Activated CD8-positive, alpha-beta memory T cell treated with anti-CD3 and anti-CD28 coated beads, Interleukin-2, amount 10 ng/mL, durations not matched to agents 7 days and 5 days (primary cell): Measurements from ENCODE around the gene HIVEP1. TPM values are rescaled to one million over a fixed set of nuclear protein-coding genes. Genes with fewer than 3 reads are reported as not detected.

Experiments
- ATAC-seq: fragments of 150-1000 bp; cut with Tn5 transposase; one replicate; pipeline ENCODE4 v1.10.0; 2021; ENCODE audit warnings: moderate library complexity
- CTCF ChIA-PET: fragments of 350-600 bp; sonication (Branson Sonifier 250); formaldehyde crosslinking; loops from one replicate; lab custom pipeline; 2021; ENCODE audit warnings: antibody characterized with exemption; lab: Charles Lee
- DNase-seq: peaks from one replicate; pipeline ENCODE4 v3.0.0-alpha.2; 2020
- H3K27ac Mint-ChIP-seq: one replicate; pipeline ENCODE4 v1.8.0; 2021; ENCODE audit warnings: mild to moderate bottlenecking, mixed read lengths
- H3K27me3 Mint-ChIP-seq: one replicate; pipeline ENCODE4 v1.8.0; 2021; ENCODE audit warnings: mixed read lengths
- H3K36me3 Mint-ChIP-seq: one replicate; pipeline ENCODE4 v1.8.0; 2021; ENCODE audit warnings: mild to moderate bottlenecking, mixed read lengths
- H3K4me1 Mint-ChIP-seq: one replicate; pipeline ENCODE4 v1.8.0; 2021; ENCODE audit warnings: mixed read lengths
- H3K4me3 Mint-ChIP-seq: one replicate; pipeline ENCODE4 v1.8.0; 2021; ENCODE audit warnings: mild to moderate bottlenecking, moderate library complexity, mixed read lengths
- H3K9me3 Mint-ChIP-seq: one replicate; pipeline ENCODE4 v1.8.0; 2022; ENCODE audit warnings: low read depth, mixed read lengths
- total RNA-seq, 2 experiments: library from RNA; stranded (reverse); gene quantifications; one replicate each; pipeline ENCODE4 v1.2.3, GENCODE V29; 2021

Gene HIVEP1
- 10 to 100 TPM; 31.1 to 42.0 TPM for total RNA-seq

- H3K4me3 Mint-ChIP-seq = peak within 1 kb of the TSS; percentile 88
- DNase-seq (peak; percentile 53), ATAC-seq (peak; percentile 0)
- CTCF ChIA-PET = interaction anchor here (1.5 kb wide), 1 partner anchor 46 kb away, joined by 3 read pairs; no protein-coding TSS in a partner anchor
- H3K4me1 Mint-ChIP-seq = peaks cover 46% of the 10 kb centered on the region
- peaks cover 34% of the 10 kb centered on the region for H3K36me3 Mint-ChIP-seq
- H3K9me3 Mint-ChIP-seq = peaks cover 4% of the 10 kb centered on the region
- no peaks in the 10 kb centered on the region for H3K27me3 Mint-ChIP-seq
- H3K27ac Mint-ChIP-seq = peak within 1 kb of the TSS; percentile 99
These were observed at the start of gene HIVEP1 for GRCh38 chr6:12012038-12012557. Gene HIVEP1 (plus strand): TSS chr6:12012312. CDS start chr6:12015629, 3,317 bp downstream.

GRCh38 chr6:11963756-11964500 is 48.2 kb upstream of the HIVEP1 start:
- CTCF ChIA-PET = no interaction called here
- H3K36me3 Mint-ChIP-seq = no peaks in the 10 kb centered on the region
- DNase-seq = no peak
- no peaks in the 10 kb centered on the region for H3K9me3 Mint-ChIP-seq
- H3K27me3 Mint-ChIP-seq = peaks cover 2% of the 10 kb centered on the region
- ATAC-seq = no peak
- H3K4me3 Mint-ChIP-seq = no peak overlapping the region
- no peaks in the 10 kb centered on the region for H3K4me1 Mint-ChIP-seq
- H3K27ac Mint-ChIP-seq = no peak overlapping the region

- ATAC-seq (no peak), DNase-seq (no peak)
- CTCF ChIA-PET = no interaction called here
- H3K4me1 Mint-ChIP-seq = no peaks in the 10 kb centered on the region
- H3K27me3 Mint-ChIP-seq = no peaks in the 10 kb centered on the region
- no peak overlapping the region for H3K27ac Mint-ChIP-seq
- no peaks in the 10 kb centered on the region for H3K9me3 Mint-ChIP-seq
- H3K36me3 Mint-ChIP-seq = no peaks in the 10 kb centered on the region
- no peak overlapping the region for H3K4me3 Mint-ChIP-seq
These were observed 47.3 kb upstream of the HIVEP1 start for GRCh38 chr6:11964729-11965335.

GRCh38 chr6:11965499-11965898 is 46.6 kb upstream of the HIVEP1 start:
- ATAC-seq (no peak), DNase-seq (no peak)
- CTCF ChIA-PET = no interaction called here
- Mint-ChIP-seq H3K27ac (no peak overlapping the region), H3K9me3 (no peaks in the 10 kb centered on the region), H3K4me3 (no peak overlapping the region), H3K4me1 (no peaks in the 10 kb centered on the region), H3K36me3 (no peaks in the 10 kb centered on the region), H3K27me3 (no peaks in the 10 kb centered on the region)

- H3K9me3 Mint-ChIP-seq = no peaks in the 10 kb centered on the region
- CTCF ChIA-PET = no interaction called here
- no peak for DNase-seq
- H3K4me1 Mint-ChIP-seq = no peaks in the 10 kb centered on the region
- H3K27ac Mint-ChIP-seq = no peak overlapping the region
- no peak for ATAC-seq
- H3K27me3 Mint-ChIP-seq = no peaks in the 10 kb centered on the region
- no peak overlapping the region for H3K4me3 Mint-ChIP-seq
- H3K36me3 Mint-ChIP-seq = no peaks in the 10 kb centered on the region
These were observed 43.8 kb upstream of the HIVEP1 start for GRCh38 chr6:11968241-11968806.

- Mint-ChIP-seq H3K4me3 (no peak overlapping the region), H3K27me3 (no peaks in the 10 kb centered on the region), H3K27ac (no peak overlapping the region), H3K4me1 (no peaks in the 10 kb centered on the region), H3K9me3 (no peaks in the 10 kb centered on the region), H3K36me3 (no peaks in the 10 kb centered on the region)
- no peak for DNase-seq
- ATAC-seq = no peak
- CTCF ChIA-PET = no interaction called here
These were observed 43.0 kb upstream of the HIVEP1 start for GRCh38 chr6:11969092-11969491.

GRCh38 chr6:11970114-11970513 is 42.0 kb upstream of the HIVEP1 start:
- Mint-ChIP-seq H3K4me1 (peaks cover 4% of the 10 kb centered on the region), H3K36me3 (peaks cover 2% of the 10 kb centered on the region), H3K4me3 (no peak overlapping the region), H3K27me3 (no peaks in the 10 kb centered on the region), H3K27ac (no peak overlapping the region), H3K9me3 (no peaks in the 10 kb centered on the region)
- CTCF ChIA-PET = no interaction called here
- DNase-seq (no peak), ATAC-seq (no peak)

- Mint-ChIP-seq H3K4me3 (no peak overlapping the region), H3K27me3 (no peaks in the 10 kb centered on the region), H3K36me3 (peaks cover 2% of the 10 kb centered on the region), H3K9me3 (no peaks in the 10 kb centered on the region), H3K4me1 (peaks cover 10% of the 10 kb centered on the region), H3K27ac (no peak overlapping the region)
- no peak for ATAC-seq
- no peak for DNase-seq
- CTCF ChIA-PET = no interaction called here
These were observed 41.0 kb upstream of the HIVEP1 start for GRCh38 chr6:11971154-11971553.

- Mint-ChIP-seq H3K27ac (no peak overlapping the region), H3K27me3 (no peaks in the 10 kb centered on the region), H3K9me3 (no peaks in the 10 kb centered on the region), H3K36me3 (peaks cover 2% of the 10 kb centered on the region), H3K4me1 (peaks cover 19% of the 10 kb centered on the region), H3K4me3 (no peak overlapping the region)
- DNase-seq (no peak), ATAC-seq (no peak)
- CTCF ChIA-PET = no interaction called here
These were observed 39.8 kb upstream of the HIVEP1 start for GRCh38 chr6:11972270-11972669.

GRCh38 chr6:11972806-11973205 is 39.3 kb upstream of the HIVEP1 start:
- DNase-seq = no peak

GRCh38 chr6:11973238-11973637 is 38.9 kb upstream of the HIVEP1 start:
- no peaks in the 10 kb centered on the region for H3K9me3 Mint-ChIP-seq
- peaks cover 2% of the 10 kb centered on the region for H3K36me3 Mint-ChIP-seq
- CTCF ChIA-PET = no interaction called here
- peaks cover 22% of the 10 kb centered on the region for H3K4me1 Mint-ChIP-seq
- no peaks in the 10 kb centered on the region for H3K27me3 Mint-ChIP-seq
- no peak overlapping the region for H3K27ac Mint-ChIP-seq
- DNase-seq (no peak), ATAC-seq (no peak)
- H3K4me3 Mint-ChIP-seq = no peak overlapping the region

More at GRCh38 chr6:11972806-11973205, 39.3 kb upstream of the HIVEP1 start:
- Mint-ChIP-seq H3K36me3 (peaks cover 2% of the 10 kb centered on the region), H3K9me3 (no peaks in the 10 kb centered on the region), H3K27me3 (no peaks in the 10 kb centered on the region), H3K27ac (no peak overlapping the region), H3K4me1 (peaks cover 19% of the 10 kb centered on the region), H3K4me3 (no peak overlapping the region)
- no peak for ATAC-seq
- CTCF ChIA-PET = no interaction called here

GRCh38 chr6:11974089-11974488 is 38.0 kb upstream of the HIVEP1 start:
- no peak for ATAC-seq
- CTCF ChIA-PET = interaction anchor here (1.3 kb wide), 1 partner anchor 10 kb away, joined by 3 read pairs; no protein-coding TSS in a partner anchor

GRCh38 chr6:11975353-11975977 is 36.6 kb upstream of the HIVEP1 start:
- CTCF ChIA-PET = interaction anchor here (1.0 to 1.6 kb wide), 3 partner anchors 8 to 91 kb away, joined by 3 read pairs; no protein-coding TSS in a partner anchor
- peak; percentile 94 for ATAC-seq
- H3K27ac Mint-ChIP-seq = peak overlapping the region; percentile 63
- peaks cover 25% of the 10 kb centered on the region for H3K4me1 Mint-ChIP-seq
- no peaks in the 10 kb centered on the region for H3K9me3 Mint-ChIP-seq
- H3K27me3 Mint-ChIP-seq = no peaks in the 10 kb centered on the region
- peaks cover 2% of the 10 kb centered on the region for H3K36me3 Mint-ChIP-seq
- H3K4me3 Mint-ChIP-seq = no peak overlapping the region
- DNase-seq = peak; percentile 84

More at GRCh38 chr6:11974089-11974488, 38.0 kb upstream of the HIVEP1 start:
- Mint-ChIP-seq H3K4me3 (no peak overlapping the region), H3K9me3 (no peaks in the 10 kb centered on the region), H3K27me3 (no peaks in the 10 kb centered on the region), H3K4me1 (peaks cover 25% of the 10 kb centered on the region), H3K27ac (no peak overlapping the region), H3K36me3 (peaks cover 2% of the 10 kb centered on the region)
- DNase-seq = no peak
